Pulmonary artery endothelial cell (primary cell): Measurements from ENCODE around the gene STK39. TPM values are rescaled to one million over a fixed set of nuclear protein-coding genes. Genes with fewer than 3 reads are reported as not detected.

Experiments
- DNase-seq: peaks from one replicate; pipeline ENCODE4 v3.0.0-alpha.2; 2011; ENCODE audit warnings: low read depth, low spot score
- total RNA-seq: library from RNA; depleted of rRNA; stranded (reverse); fragments of >200 nt; gene quantifications from 2 replicates; pipeline ENCODE4 v1.2.3, GENCODE V29; 2014

The STK39 gene
- total RNA-seq, 1 donor from 2014 or later = 5.1 TPM

DNA sequence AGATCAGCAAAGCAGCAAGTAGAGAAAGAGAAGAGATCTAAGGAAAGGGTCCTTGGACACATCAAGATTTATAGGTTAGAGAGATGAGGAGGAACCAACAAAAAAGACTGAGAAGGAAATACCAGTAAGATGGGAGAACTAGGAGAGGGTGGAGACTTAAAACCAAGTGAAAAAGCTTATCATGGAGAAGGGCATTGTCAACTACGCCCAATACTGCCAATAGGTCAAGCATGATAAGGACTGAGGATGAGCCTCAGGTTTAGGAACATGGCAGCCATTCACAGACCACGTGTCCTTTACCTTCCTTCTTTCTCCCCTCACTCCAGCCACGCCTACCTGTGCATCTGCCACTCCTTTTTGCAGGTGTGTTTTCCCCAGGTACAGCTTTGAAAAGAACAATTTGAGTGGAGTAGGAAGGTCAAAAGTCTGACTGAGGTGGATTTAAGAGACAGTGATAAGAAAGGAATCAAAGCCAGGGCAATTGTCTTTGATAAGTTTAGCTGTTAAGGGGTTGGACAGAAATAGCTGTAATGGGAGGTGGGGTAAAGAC, 238.7 kb downstream of the STK39 start:
- DNase-seq = no peak

DNA sequence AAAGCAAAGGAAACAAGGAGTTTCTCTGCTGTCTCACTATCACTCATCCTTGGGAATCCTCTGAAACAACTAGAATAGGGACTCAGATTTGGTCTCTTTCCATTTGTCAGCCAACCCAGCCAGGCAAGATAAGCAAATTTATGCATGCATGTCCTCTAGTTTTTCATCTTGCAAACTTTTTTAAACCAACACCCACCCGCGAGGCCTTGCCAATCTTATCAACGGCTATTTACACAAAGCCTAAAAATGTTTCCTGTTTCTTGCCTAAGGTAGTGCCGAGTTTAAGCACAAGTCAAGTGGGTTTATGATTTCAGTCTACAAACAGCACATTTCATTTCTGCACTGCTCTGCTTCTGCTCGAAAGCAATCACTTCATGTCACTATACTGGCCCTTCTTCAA, 240.9 kb downstream of the STK39 start:
- no peak for DNase-seq

- DNase-seq = no peak
These were observed 241.8 kb downstream of the STK39 start for GRCh38 chr2:168005586-168005985.

DNA sequence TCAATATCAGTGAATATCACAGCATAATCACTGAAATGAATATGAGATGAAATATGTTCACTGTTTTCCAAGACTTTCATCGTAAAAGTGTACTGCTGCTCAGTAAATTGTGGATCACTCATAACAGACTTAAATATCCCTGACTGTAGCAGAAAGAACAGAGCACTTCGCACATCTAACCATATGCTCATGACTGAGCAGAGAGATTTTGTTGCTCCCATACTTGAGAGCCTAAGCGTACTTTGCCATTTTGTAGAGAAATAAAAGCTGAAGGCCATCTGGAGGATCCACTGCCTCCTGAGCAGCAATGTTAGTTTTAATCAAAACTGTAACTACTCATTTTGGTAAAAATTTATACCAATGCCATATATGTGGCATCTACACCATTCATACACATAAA, 243.5 kb downstream of the STK39 start:
- no peak for DNase-seq

- no peak for DNase-seq
These were observed 245.3 kb downstream of the STK39 start for GRCh38 chr2:168002021-168002553.

DNA sequence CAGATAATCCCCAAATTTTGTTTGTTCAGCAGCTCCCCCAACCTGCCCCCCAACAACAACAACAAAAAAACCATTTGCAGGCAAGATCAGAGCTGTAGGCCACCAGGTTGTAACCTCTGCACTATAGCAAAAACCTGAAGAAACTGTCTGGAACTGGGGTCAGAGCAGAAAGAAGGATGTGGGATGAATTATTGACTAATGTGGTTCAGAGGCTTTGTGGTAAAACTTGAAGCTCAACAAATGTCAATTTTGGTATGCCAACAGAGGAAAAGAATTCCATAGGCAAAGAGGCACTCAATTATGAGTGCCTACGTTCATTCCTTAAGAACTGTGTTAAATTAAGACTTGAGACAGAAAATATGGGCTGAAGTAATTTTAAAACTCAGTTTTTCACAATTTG, 255.1 kb downstream of the STK39 start:
- no peak for DNase-seq

DNA sequence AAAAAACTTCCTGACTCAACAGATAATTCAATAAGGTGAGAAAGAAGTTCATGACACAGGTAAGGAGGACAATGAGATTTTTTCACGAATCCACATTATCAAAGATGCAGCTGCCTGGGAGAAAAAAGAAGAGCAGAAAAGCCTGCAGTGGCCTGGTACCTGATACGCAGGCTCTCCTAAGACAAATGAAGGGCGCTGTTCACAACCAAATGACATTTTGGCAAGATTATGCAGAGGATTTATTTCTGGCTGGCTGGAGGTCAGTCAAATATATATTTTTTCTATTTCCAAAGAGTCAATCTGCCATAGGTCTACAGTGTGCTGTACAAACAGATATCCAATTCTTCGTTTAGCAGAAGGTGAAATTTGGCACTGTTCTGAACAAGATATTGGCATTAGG, 257.3 kb downstream of the STK39 start:
- no peak for DNase-seq

GRCh38 chr2:167988296-167988695, 259.1 kb downstream of the STK39 start:
- DNase-seq = no peak

DNA sequence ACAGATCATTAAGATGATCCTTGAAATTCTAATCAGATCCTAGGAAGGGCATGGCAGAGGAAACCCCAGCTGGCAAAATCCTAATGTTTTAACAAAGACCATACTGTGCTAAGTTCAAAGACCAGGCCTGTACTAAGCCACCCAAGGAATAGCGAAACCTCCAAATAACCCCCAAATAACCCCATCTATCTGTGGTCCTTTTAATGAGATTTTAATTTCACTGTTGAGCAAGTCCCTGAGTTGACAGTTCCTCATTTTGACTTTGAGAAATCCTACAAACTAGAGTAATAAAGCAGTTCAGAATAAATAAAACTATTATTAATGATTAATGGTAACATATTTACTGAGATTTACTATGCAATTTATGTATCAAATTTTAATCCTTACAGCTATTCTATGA, 259.8 kb downstream of the STK39 start:
- DNase-seq = no peak

- DNase-seq = no peak
These were observed 260.4 kb downstream of the STK39 start for GRCh38 chr2:167987026-167987425.

- DNase-seq = no peak
These were observed 261.2 kb downstream of the STK39 start for GRCh38 chr2:167986223-167986622.

DNA sequence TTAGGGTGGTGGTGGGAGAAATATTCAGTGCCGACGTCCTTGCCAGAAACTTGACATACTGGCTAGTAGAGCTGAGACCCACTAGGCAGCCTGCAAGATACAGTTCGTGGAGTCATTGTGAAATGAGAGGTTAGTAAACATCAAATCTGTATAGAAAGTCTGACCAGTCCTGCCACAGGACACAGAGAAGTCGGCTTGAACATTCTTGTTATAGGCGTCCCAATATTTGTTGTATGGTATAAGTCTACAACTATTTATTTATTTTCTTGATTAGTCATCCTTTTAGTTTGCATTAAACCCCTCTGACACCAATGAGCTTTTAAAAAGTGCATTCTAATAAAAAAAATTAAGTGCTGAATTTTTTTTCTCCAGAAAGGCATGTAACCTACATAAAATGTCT, 265.4 kb downstream of the STK39 start:
- DNase-seq = no peak

- no peak for DNase-seq
These were observed 267.0 kb downstream of the STK39 start for GRCh38 chr2:167980439-167980838.

DNA sequence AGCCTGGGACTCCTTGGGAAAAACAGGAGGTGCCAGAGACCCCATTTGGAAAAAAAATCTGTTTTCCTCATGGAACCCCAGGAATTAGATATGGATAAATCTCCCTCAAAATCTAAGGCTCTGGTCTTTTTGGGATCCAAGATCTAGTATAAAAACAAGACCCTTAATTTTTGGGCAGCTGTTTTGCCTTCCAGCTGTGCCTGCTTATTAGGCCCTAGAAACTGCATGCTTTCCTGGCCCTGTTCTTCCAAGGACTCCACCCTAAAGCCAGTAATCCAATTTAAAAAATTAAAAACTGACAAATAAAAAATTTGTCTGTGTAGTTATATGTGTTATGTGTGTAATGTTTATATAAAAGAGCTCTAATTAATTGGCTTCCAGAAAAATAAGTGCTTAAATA, 274.6 kb downstream of the STK39 start:
- DNase-seq = no peak

DNA sequence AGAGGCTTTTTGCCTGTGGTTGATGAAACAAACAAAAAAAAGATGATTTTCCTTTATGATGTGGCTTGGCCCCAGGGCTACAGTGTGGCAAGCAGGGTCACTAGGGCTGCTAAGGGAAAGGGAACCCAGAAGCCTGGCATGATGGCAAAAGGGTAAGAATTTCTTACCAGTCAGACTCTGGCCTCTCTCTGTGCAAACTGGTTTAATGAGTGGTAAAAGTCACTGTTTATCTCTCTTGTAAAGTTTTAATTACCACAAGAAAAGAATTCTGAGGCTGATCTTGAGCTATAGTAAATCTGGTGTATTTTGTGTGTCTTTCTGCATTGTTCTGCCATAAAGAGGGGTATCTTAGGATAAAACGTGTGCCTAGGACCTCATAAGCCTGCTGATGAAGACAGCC, 275.4 kb downstream of the STK39 start:
- no peak for DNase-seq

- no peak for DNase-seq
These were observed 280.2 kb downstream of the STK39 start for GRCh38 chr2:167966937-167967913.

GRCh38 chr2:167965907-167966761, 281.3 kb downstream of the STK39 start:
- DNase-seq = no peak

DNA sequence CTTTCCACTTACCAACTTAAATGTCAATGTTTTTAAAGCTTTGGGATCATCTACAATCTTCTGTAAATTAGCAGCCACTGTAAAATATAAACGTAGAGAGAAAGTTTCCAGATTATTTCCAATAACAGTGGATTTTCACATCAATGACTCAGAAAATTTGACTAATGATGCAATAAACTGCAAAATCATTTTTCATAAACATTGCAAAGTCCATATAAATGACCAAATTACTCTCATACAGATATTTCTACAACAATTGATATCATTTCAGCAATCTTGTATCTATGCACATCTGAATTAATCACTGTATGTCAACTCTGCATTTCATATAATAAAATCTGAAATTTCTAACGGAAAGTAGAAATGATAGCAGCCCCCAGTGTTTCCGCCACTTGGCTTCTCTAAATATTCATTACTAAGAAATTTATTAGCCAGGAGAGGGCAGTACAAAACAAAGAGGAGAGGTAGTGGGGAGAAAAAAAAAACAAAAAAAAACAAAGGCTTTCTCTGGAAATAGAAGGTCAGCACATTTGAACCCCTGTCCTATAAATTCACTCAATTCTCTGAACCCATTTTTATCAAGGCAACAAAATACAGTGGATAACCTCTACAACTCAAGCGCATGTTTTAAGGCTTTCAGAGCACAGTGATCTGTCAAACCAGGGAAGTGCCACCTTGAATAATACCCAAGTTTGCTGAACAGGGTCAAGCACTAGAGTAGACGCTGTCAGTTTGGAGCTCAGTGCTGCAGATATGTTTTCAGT, 282.6 kb downstream of the STK39 start:
- no peak for DNase-seq

DNA sequence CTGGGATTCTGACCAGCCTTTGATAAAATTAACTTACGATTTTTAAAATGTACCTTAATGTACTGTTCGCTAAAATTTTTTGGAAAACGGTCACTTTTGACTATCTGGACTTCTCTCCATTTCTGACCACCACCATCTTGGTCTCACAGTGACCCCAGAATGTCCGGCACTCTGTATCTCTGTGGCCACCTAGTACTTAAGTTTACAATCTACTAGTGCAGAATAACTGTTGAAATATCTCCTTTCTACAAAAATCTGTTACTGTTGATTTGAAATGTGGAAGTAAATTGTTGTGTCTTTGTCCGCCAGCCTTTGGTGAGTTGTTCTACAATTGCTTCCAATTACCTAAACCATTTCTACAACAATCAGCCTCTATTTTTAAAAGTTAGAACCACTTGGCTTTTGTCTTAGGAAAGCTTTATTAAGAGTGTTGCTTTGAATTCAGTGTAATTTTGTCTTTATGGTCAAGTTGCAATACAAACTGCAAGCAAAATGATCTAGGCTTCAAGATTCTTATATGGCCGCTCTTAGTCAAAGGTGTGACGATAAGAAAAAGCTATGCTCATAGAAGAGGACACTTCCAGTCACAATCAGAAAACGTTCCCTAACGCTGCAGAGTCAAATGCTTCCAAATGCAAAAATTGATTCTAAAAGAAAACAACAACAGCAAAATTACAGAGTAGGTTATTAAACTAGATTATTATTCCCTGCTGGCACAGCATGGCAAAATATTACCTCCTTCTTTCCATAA, 283.3 kb downstream of the STK39 start:
- no peak for DNase-seq
